GM10248 (cell line): ENCODE data around the gene ZEB2.

Experiments
- CTCF ChIA-PET: fragments of 300-600 bp; sonication (Branson Sonifier 250); formaldehyde crosslinking; extraction: SDS; loops from one replicate; lab custom pipeline; 2021; ENCODE audit warnings: antibody characterized with exemption; lab: Yijun Ruan, JAX
- POLR2A ChIA-PET: fragments of 350-650 bp; sonication (Branson Sonifier 250); formaldehyde crosslinking; extraction: SDS; loops from one replicate; lab custom pipeline; 2020; ENCODE audit warnings: antibody characterized with exemption; lab: Yijun Ruan, JAX
- DNase-seq: peaks from one replicate; pipeline ENCODE4 v3.0.0; 2012; ENCODE audit errors: extremely low spot score
- TF ChIP-seq, protein P1 (sequence below): IDR thresholded peaks from 2 replicates; pipeline ENCODE4 v1.5.1; 2012; ENCODE audit warnings: mild to moderate bottlenecking, low read depth; ENCODE audit errors: extremely low read depth, missing control alignments, control extremely low read depth

The ZEB2 gene

DNA sequence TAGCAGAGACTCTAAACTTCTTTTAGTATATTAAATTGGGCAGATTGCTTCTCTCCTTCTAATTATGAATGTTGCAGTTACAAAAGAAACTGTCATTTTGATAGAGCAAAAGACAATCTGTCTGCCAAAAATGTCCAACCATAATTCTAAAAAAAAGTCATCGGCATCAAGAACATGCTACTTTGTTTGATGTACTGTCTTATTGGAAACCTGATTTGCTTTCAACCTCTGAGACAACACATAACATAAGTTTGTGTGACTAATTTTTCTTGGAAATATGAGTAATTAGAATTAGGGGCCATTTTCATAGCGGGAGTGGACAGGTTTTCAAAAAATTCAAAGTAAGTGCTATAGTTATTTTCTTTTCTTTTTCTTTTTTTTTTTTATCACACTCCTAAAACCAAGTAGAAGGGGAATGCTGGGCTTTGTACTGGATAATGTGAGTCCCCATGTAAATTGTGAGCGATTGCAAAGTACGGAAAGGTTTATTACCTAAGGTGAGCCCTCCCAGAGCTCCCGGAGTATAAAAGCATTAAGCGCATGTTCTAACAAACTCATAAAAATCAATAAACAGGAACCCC, 59.1 kb downstream of the ZEB2 start:
- ChIA-PET CTCF (interaction anchor here (1.0 to 2.1 kb wide), 2 partner anchors 9 to 17 kb away, joined by 3 to 6 read pairs; no protein-coding TSS in a partner anchor), POLR2A (no interaction called here)
- TF ChIP-seq, protein P1, sequence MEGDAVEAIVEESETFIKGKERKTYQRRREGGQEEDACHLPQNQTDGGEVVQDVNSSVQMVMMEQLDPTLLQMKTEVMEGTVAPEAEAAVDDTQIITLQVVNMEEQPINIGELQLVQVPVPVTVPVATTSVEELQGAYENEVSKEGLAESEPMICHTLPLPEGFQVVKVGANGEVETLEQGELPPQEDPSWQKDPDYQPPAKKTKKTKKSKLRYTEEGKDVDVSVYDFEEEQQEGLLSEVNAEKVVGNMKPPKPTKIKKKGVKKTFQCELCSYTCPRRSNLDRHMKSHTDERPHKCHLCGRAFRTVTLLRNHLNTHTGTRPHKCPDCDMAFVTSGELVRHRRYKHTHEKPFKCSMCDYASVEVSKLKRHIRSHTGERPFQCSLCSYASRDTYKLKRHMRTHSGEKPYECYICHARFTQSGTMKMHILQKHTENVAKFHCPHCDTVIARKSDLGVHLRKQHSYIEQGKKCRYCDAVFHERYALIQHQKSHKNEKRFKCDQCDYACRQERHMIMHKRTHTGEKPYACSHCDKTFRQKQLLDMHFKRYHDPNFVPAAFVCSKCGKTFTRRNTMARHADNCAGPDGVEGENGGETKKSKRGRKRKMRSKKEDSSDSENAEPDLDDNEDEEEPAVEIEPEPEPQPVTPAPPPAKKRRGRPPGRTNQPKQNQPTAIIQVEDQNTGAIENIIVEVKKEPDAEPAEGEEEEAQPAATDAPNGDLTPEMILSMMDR: no peak
- DNase-seq: no peak

DNA sequence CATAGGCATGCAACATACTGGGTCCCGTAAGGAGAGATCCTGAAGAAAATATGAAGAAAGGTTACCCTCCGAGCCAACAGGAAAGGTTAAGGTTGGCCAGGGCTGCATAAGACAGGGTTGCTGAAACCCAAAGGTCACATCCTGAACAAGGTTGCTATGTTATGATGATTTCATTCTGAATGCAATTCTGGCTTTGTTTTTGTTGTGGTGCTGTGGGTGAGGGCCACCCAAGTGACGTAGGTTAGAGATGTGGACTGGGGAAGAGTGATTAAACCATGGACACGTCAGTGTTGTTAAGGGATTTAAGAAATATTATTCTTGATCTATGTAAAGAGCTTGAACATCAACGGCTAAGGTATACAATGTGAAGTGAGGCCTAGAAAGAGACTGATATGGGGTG, 60.0 kb downstream of the ZEB2 start:
- TF ChIP-seq, protein P1: no peak
- DNase-seq: no peak
- POLR2A ChIA-PET: no interaction called here
- CTCF ChIA-PET: interaction anchor here (1.2 to 2.1 kb wide), 3 partner anchors 10 to 18 kb away, joined by 3 to 6 read pairs (median 3); no protein-coding TSS in a partner anchor

DNA sequence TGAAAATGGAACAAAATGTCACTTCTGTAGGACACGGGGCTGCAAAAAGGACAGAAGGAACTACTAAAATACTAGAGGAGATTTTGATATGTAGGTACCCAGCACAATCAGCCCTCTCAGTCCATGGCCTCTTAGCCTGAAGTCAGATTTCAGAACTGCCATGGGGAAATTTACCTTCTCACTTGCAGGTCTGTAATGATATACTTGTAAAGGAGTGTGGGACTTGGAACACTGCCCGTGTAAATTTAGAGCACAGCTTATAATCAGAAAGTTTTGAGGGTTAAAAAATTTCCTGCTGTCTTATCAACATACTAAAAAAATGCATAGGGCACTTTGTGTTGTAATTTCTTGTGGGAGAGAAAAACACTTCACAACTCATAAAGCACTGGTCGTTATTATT, 60.6 kb downstream of the ZEB2 start:
- POLR2A ChIA-PET: no interaction called here
- DNase-seq: no peak
- TF ChIP-seq, protein P1: no peak
- CTCF ChIA-PET: interaction anchor here (0.8 to 2.1 kb wide), 5 partner anchors 9 to 60 kb away, joined by 3 to 6 read pairs (median 3); no protein-coding TSS in a partner anchor

DNA sequence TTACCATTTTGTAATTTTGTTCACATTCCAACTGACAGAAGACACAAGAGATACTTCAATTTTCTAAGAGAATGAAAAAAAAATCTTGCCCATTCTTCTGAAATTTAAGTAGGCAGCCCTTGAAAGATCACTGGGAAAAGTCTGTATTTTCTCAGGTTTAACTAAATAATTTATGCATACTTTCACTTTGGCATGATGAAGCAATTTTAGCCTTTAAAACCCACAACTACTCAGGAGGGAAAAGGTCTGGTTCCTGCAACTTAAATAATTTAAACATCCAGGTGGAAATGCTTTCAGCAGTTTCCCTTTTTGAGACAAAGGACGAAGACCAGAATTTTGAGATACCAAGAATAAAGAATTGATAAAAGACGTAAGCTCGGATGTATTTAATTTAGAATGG, 61.4 kb downstream of the ZEB2 start:
- no peak for DNase-seq
- CTCF ChIA-PET: interaction anchor here (1.2 to 2.1 kb wide), 4 partner anchors 11 to 61 kb away, joined by 3 to 6 read pairs (median 3); no protein-coding TSS in a partner anchor
- TF ChIP-seq, protein P1: no peak
- POLR2A ChIA-PET: no interaction called here

DNA sequence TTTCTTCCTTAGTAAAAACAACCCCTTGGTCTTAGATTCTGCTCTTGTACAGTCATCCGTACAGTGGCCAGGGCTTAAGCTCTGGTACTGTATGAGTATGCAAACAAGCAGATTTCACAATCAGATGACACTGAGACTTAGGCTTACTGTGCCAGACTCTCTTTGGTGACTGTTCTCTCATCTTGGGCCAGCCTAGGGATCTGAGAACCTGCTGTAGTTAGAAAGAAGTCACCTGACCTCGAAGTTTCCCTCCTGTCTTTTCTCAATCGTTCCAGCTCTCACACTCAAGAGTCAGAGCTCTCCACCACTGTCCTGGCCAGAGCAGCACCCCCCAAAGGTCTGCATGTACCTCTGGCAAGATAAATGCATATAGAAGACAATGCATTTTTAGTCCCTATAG, 63.2 kb downstream of the ZEB2 start:
- TF ChIP-seq, protein P1: no peak
- POLR2A ChIA-PET: interaction anchor here (0.6 kb wide), 1 partner anchor 15 kb away, joined by 3 read pairs; no protein-coding TSS in a partner anchor
- CTCF ChIA-PET: interaction anchor here (1.1 kb wide), 1 partner anchor 22 kb away, joined by 3 read pairs; no protein-coding TSS in a partner anchor
- DNase-seq: no peak

DNA sequence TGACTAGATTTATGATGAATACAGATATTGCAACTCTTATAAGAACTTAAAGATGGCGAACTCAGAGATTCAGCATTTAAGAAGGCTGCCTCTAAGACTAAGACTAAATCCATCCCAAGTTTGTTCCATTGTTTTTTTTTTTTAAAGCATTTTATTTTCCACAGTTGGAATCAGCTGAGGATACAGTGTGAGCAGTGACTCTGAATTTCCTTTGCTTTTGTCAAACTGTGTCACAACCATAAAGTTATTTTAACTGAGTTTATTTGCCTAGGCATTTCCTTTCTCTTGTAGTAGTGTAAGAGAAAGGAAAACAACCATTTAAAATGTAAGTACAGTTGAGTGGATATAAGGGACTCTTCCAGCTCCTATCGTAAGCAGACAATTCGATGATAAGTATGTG, 63.9 kb downstream of the ZEB2 start:
- TF ChIP-seq, protein P1: no peak
- ChIA-PET CTCF (interaction anchor here (1.1 to 1.3 kb wide), 2 partner anchors 9 to 21 kb away, joined by 3 to 5 read pairs; no protein-coding TSS in a partner anchor), POLR2A (interaction anchor here (0.6 kb wide), 1 partner anchor 16 kb away, joined by 3 read pairs; no protein-coding TSS in a partner anchor)
- no peak for DNase-seq
